Measurements from ENCODE around the gene LRP1.

Gene LRP1

DNA sequence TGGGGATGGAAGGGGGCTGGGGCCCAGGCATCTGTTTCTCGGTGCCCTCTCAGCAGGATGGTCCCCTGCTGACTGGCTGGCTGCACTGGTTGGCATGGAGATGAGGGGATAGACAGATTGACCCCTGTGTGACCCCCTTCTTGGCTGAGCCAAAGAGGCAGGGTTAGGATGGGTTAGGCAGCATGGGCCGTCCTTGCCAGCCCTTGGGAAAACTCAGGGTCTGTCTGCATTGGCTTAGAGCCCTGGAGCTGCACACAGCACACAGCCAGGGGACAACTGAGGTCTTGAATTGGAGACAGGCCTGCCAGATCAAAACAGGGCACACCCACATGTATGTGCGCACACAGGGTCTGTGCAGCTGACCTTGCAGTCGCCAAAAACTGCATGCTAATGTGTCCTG, 30.4 kb downstream of the LRP1 start:
- no peak overlapping the region for H3K4me3 ChIP-seq (ENCODE audit: low read depth, low read length)
- no peak for DNase-seq (ENCODE audit: low read depth)
- no peak for TF ChIP-seq MYC (IDR thresholded peaks at IDR 0.05; ENCODE audit: low read depth, low read length)
- TF ChIP-seq CTCF (IDR thresholded peaks at IDR 0.05; ENCODE audit: low read depth, low read length): no peak
- no peak for TF ChIP-seq POLR2A (IDR thresholded peaks at IDR 0.05; ENCODE audit: extremely low read depth, insufficient read length)
- TF ChIP-seq, protein P1, sequence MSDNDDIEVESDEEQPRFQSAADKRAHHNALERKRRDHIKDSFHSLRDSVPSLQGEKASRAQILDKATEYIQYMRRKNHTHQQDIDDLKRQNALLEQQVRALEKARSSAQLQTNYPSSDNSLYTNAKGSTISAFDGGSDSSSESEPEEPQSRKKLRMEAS (IDR thresholded peaks at IDR 0.05; ENCODE audit: low read depth, low read length): no peak

- no peak overlapping the region for H3K4me3 ChIP-seq (ENCODE audit: low read depth, low read length)
- TF ChIP-seq CTCF (IDR thresholded peaks at IDR 0.05; ENCODE audit: low read depth, low read length) (no peak), POLR2A (IDR thresholded peaks at IDR 0.05; ENCODE audit: extremely low read depth, insufficient read length) (no peak), MYC (IDR thresholded peaks at IDR 0.05; ENCODE audit: low read depth, low read length) (no peak)
- TF ChIP-seq, protein P1 (IDR thresholded peaks at IDR 0.05; ENCODE audit: low read depth, low read length): no peak
- no peak for DNase-seq (ENCODE audit: low read depth)
Observed at GRCh38 chr12:57159311-57159710, 31.0 kb downstream of the LRP1 start.

DNA sequence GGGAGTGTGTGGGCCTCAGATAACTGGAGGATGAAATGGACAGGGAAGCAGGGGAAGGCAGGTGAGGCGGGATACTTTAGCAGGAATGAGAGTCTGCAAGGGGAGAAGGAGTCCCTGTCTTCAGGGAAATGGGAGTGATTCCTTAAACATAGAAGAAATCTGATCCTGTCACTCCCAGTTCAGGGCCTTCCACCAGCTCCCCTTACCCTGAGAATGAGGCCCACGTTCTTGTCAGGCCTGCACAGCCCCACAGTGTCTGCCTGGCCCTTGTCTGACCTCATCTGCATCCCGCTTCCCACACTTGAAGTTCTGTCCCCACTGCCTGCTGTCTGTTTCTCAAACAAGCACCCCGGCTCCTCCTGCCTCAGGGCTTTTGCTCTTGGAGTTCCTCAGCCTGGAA, 31.8 kb downstream of the LRP1 start:
- DNase-seq (ENCODE audit: low read depth): no peak
- TF ChIP-seq POLR2A (IDR thresholded peaks at IDR 0.05; ENCODE audit: extremely low read depth, insufficient read length) (no peak), CTCF (IDR thresholded peaks at IDR 0.05; ENCODE audit: low read depth, low read length) (no peak), MYC (IDR thresholded peaks at IDR 0.05; ENCODE audit: low read depth, low read length) (no peak)
- TF ChIP-seq, protein P1 (IDR thresholded peaks at IDR 0.05; ENCODE audit: low read depth, low read length): no peak

GRCh38 chr12:57160741-57161140, 32.5 kb downstream of the LRP1 start:
- no peak for DNase-seq (ENCODE audit: low read depth)

More for the DNA sequence above, 31.8 kb downstream of the LRP1 start:
- H3K4me3 ChIP-seq (ENCODE audit: low read depth, low read length): no peak overlapping the region

GRCh38 chr12:57161491-57161890, 33.2 kb downstream of the LRP1 start:
- no peak for TF ChIP-seq MYC (IDR thresholded peaks at IDR 0.05; ENCODE audit: low read depth, low read length)
- no peak for TF ChIP-seq CTCF (IDR thresholded peaks at IDR 0.05; ENCODE audit: low read depth, low read length)
- no peak for TF ChIP-seq POLR2A (IDR thresholded peaks at IDR 0.05; ENCODE audit: extremely low read depth, insufficient read length)
- TF ChIP-seq, protein P1 (IDR thresholded peaks at IDR 0.05; ENCODE audit: low read depth, low read length): no peak
- DNase-seq (ENCODE audit: low read depth): no peak
- H3K4me3 ChIP-seq (ENCODE audit: low read depth, low read length): no peak overlapping the region

More at GRCh38 chr12:57160741-57161140, 32.5 kb downstream of the LRP1 start:
- no peak overlapping the region for H3K4me3 ChIP-seq (ENCODE audit: low read depth, low read length)
- TF ChIP-seq, protein P1 (IDR thresholded peaks at IDR 0.05; ENCODE audit: low read depth, low read length): no peak
- TF ChIP-seq POLR2A (IDR thresholded peaks at IDR 0.05; ENCODE audit: extremely low read depth, insufficient read length) (no peak), MYC (IDR thresholded peaks at IDR 0.05; ENCODE audit: low read depth, low read length) (no peak), CTCF (IDR thresholded peaks at IDR 0.05; ENCODE audit: low read depth, low read length) (no peak)
